Measurements from ENCODE around the gene RER1.
A peak's percentile ranks its signal among the peaks of the same experiment; 100 is the strongest.

The RER1 gene

DNA sequence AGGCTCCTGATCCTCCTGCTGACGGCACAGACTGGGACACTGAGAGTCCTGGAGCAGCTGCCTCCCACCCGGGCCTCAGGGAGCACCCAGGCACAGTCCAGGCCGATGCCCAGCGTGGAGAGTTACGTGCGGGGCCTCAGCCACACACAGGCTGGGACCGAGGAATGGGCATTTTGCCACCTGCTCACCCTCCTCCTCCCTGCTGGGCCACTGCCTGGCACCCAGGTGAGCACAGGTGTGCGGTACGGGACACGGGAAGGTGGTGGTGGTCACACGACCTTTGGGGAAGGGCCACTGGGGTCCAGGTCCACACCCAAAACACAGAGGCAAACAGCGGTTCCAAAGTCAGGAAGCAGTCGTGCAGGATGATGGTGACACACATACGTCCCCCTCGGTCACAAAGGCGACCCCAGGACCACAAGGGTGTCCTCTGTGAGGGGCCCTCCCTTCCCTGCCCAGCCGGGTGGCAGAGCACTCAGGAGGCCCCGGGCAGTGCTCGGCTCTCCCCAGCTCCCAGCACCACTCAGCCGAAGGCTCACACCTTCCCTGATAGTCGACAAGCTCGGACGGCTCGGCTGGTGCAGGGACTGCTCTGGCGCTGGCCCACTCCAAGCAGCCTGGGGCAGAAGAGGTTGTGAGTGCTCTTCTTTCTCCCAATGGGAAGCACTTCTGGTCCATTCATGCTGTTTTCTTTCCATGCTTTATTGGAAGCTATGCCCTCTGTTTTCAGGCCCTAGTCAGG is 14.5 kb upstream of the RER1 start:
- no peak for DNase-seq

DNA sequence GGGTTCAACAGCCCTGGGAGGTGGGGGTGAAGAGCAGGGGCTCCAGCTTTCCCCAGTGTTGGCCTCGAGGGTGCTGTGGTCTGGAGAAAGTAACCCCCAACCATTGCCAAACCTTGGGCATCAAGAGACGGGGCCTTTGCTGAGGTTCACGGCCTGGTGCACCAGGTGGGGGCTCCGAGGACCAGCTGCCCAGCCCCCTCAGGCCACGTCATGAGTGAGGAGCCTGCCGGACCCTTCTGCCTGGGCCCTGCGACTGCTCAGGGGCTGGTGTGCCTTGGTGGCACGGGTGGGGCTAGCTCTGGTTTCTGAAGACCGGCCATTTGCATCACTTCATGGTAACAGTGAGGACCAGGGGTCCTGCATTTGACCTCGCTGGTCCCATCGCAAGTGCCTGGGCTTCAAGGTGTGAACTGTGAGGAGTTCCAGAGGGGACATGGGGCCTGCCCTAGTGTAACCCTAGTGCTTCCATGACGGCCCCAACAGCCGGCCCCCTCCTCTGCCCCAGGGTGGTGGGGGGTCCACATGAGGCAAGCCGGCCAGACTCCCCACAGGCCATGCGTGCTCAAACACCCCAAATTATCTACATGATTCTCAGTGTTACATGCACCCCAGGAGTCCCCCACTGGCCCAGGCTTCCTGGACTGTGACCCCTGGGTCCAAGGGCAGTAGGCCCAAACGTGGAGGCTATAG is 13.7 kb upstream of the RER1 start:
- DNase-seq = no peak

DNA sequence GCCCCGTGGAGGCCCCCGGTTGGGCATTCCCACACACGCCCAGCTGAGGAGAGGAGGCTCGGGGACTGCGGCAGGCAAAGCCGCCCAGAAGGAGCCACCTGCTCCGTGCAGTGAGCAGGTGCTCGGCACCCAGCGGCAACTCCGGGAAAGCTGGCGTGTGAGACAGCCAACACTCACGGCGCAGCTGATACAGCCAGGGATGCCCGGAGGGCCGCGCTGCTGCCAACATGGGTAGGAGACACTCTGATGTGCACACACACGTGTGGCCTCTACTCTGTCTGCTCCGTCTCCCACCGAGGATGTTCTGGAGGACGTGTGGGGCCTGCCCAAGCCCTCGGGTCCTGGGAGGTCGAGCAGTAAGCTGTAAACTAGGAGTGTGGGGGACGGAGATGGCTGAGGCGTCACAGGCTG is 13.2 kb upstream of the RER1 start:
- no peak for DNase-seq

DNA sequence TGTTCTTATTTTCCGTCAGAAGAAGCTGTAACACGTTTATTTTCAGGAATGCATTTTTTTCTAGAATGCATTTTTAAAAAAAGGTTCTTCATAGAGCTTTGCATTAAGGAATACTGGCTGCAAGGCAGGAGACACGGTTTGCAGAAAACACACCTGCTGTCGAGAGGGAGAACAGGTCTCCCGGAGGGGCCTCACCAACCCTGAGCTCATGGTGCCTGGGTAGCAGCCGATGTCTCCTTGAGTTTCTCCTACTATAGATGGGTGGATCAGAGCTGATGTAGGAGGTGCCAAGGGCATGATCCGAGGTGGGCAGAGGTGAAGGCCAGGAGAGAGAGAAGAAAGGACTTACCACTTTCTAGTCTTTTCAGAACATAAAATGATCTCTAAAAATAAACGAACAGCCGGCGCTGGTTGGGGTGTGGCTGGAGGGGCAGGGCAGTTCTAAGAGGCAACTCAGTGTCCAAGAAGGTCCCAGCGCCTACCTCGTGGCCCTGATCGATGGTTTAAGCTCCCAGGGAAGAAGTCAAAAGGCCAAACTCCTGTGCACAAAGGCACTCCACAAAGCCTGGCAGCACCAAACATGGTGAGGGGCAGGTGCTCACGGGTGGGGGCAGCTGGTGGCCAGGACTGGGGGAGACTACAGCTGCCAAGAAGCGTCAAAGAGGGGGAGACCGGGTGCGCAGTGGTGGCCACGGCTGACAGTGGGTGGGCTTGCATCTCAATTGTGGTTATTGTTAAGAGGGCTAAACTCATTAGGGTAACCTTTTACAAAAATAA is 12.5 kb upstream of the RER1 start:
- DNase-seq = no peak

DNA sequence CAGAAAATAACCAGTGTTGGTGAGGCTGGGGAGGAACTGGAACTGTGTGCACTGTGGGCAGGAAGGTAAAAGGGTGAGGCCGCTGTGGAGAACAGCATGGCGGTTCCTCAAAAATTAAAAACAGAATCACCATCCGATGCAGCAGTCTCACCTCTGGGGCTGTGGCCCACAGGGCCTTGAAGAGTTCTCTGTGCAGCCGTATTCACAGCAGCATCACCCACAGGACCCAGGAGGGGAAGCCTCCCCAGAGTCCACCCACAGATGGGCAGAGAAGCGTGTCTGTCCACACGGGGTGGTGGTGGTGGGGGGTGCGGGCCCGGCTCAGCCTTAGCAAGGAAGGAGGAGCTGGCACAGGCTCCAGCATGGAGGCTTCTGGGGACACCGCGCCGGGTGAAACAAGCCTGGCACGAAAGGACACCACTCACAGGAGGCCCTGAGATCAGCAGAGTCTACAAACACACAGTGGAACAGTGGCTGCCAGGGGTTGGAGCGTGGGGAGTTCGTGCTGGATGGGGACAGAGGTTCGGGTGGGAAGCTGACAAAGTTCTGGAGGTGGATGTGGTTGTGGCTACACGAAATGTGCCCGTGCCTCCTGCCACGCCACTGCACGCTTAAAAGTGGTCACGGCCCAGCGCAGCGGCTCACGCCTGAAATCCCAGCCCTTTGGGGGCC is 11.8 kb upstream of the RER1 start:
- DNase-seq = no peak

DNA sequence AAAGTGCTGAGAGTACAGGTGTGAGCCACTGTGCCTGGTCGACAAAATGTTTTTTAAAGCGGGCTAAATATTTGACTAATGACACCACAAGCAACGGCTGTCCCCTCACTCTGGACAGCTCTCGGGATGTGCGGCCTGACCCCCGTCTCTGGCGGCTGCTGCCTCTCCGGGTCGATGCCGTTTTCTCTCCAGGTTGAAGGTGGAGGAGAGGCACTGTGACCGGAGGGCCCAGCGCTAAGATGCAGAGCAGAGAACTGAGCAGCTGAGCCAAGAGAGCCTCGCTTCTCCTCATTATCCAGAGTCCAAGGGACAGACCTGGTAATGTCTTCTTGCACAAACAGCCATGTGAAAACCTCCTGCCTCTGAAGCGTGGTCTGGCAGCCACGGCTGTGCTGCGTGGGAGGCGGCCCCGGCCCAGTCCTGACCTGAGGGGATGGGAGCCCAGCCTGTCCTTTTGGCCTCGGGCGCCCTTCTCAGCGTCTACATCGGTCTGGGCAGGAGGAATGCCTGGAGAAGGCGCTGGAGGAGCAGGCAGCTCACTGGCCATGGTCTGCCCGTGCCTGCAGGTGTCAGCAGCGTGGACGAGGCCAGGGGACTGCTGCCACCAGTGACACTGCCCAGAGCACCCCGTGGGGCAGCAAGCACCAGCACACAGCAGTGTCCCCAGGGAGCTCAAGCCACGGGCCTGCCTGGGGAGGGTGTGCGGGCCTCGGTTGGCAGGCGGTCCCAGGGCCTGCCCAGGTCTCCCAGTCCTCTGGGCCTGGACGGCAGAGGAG is 10.6 kb upstream of the RER1 start:
- no peak for DNase-seq

DNA sequence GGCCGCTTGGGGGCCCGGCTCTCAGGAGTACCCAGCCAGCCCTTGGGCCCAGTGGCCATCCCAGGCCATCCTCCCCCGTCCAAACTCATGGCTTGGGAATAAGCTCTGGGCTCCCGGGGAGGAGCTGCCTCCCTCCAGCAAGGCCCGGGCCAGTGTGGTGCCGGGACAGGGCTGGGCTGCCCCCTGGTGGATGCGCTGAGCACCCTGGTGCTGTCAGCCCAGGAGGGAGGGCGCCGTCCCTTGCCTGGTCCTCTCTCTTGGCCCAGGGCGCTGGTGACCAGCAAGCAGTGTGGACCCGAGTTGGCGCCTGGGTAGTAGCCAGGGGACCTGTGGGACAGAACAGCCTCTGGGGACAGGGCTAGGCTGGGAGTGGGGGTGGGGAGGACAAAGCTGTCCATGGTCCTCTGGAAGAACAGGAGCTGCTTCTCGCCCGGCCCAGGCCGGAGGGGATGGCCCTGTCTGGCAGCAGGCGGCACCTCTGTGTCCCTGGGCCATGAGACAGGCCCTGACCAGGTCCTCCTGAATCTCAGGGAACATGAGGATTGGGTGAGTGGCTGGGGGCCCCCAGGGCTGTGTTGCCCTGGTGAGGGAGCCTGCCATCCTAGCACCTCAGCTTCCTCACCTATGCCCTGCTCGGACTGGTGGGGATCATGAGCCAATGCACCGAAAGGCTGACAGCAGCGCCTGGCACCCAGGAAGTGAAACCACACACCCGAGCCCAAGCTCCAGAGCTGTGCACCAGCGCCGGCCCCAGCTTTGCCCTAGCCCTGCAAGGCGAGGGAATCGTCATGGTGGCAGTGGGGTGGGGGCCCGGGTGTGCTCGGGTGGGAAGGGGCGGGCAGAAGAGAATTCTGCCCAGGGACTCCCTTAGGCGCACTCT is 9.7 kb upstream of the RER1 start:
- DNase-seq = peak; percentile 50

DNA sequence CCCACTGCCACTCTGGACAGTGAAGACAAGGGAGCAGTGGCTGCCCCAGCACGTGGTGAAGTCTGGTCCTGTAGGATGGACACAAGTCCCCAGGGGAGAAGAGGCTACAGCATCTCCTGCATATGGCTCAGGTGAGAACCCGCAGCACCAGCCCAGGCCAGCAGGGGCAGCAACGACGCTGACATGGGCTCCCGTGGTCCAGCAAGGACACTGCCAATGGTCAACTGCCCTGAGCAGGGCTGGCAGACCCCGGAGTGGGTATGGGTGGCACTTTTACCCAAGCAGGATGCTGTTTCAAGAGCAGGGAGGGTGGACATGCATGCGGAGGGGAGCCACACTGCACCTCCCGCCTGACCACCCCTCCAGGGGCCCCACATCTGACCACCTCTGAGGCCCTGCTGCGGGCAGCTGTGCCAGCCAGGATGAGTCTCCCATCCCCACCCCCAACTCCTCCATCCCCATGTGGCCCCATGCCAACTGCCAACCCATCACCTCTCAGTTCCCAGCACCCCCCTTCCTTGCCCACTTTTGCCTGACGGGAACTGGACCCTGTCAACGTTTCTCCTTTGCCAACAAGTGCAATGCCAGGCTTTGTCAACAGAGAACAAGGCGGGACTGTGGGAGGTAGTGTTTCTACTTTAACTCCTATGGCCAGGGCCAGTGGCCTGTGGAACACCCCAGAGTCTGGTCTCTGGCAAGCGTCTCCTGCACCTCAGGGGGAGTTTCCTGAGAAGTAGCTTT is 8.8 kb upstream of the RER1 start:
- no peak for DNase-seq

DNA sequence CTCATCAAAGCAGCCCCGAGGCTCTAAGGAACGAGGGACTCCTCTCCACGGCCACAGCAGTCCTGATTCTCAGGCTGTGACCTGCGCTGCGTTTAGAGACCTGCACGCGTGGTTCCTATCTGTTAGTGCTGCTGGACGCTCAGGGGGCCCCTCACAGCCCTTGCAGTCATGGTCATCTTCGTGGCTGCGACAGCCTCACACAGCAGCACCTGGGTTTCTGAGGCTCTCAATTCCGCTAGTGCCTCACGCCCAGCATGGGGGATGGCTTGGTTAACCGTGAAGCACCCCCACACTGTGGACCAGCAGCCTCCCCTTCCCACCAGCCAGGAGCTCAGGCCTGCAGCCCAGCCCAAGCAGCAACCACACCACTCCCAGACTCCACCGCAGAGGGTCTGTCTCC is 8.1 kb upstream of the RER1 start:
- no peak for DNase-seq

DNA sequence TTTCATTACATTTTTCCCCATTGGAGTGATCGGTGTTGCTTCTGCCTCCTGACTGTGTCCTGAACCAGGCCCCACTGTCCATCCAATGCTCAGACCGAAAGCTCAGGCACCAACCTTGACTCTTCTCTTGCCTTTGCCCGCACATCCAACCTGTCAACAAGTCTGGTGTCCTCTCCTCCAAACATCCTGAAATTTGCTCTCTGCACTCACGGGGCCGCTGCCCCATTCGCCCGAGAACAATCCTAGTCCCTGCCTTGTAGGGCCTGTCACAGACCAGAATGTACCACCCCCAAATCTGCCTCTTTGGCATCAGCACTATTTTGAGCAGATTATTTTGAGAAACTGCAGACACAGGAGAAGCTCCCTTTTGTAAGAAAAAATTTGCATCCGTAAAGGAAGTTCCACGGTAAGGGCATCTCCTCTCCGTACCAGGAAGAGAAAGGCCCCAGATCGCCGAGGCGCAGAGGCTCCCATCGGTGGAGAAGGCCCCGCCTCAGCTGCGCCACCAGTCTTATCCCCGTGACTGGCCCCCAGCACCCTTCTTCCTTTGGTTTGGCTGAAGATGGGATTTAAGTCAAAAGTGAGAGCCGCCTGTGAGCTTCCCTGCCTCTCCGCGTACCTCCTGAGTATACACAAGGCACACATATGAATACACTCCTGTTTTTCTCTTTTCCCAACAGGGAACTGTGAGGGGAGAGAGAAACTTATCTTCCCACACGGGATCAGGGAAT is 7.3 kb upstream of the RER1 start:
- no peak for DNase-seq

DNA sequence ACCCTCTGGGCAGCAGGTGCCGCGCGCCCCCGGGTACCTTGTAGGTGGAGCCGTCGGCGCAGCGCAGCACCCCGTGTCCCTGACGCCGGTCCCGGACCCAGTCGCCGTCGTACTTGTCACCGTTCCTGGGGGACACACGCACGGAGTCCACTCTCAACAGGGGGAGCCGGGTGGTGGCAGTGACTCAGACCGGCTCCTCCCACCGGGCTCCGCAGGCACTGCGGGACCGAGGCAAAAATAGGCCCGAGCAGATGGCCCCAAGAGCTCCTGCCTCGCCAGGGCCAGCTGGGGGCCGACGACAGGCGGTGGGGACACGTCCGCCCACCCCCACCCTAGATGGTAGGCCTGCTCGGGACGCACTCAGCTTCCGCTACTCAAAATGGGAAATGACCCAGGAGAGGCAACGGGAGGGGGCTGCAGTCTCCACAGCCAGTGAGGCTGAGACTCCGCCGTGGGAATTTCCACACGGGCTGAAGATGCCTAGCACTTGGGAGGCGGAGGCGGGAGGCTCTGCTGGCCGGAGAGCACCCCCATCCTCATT is 6.6 kb upstream of the RER1 start:
- DNase-seq = no peak

DNA sequence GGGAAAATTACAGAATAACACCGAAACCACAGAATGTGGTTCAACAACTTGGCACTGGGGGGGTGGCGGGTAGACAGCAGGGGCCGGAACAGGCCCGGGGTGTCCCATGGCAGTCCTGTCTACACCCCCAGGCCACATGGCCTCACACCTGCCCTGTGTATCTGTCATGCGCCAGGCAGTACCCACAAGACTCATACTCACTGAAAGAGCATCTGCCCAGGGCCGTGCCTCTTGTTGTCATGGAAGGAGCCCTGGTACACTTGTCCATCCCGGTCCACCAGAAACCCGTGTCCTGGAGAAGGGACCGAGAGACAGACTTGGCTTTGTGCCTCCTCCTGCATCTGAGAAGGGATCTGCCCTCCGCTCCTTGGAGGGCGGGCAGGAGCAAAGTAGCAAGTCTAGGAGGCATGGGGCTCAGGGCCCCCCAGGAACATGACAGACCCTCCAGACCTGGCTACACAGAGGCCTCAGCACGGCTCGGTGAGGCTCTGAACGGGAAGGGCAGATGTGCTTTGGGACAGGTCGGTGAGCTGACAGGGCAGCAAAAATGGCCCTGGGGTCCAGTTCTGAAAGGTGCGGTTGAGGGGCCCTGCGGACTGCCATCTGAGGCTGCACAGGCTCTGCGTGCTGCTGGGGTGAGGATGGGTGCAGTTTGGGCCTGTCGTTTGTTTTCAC is 5.9 kb upstream of the RER1 start:
- no peak for DNase-seq

DNA sequence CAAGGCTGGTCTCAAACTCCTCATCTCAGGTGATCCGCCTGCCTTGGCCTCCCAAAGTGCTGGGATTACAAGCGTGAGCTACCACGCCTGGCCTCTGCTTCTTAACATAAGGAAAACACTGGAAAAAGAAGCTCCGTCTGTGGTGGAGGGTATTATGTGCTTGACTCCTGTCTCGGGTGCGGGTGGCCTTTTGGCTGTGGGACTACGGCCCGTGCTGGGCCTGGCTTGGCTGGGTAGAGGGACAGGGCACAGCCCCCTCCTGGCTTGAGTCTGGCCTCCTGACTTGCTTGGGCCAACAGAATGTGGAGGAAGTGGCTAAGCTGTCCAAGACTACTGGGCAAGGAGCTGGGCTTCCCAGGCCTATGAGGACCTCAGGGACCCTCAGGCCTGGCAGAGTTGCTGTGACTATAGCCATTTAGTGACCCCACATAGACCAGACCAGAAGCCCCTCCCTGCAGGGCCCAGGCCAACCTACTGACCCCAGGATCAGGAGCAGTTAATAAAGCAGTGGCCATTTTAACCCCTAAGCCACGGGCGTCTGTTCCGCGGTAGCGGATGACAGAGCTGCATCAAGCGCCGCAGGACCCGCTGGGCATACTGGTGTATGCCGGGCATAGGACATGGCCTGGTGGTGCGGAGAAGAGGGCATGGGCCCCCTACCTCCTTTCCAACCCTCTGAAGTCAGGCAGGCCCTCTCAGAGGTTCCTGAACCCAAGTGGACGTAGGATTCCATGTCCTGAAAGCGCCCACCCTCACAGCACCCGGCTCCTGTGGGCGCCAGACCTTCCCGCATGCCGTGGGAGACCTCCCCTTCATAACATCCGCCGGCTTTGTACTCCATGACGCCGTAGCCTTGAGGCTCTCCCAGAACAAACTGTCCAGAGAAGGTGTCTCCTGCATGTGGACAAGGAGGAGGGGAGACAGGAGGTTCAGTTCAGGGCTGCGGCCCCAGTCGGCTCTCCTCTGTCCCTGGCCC is 4.7 kb upstream of the RER1 start:
- DNase-seq = no peak

DNA sequence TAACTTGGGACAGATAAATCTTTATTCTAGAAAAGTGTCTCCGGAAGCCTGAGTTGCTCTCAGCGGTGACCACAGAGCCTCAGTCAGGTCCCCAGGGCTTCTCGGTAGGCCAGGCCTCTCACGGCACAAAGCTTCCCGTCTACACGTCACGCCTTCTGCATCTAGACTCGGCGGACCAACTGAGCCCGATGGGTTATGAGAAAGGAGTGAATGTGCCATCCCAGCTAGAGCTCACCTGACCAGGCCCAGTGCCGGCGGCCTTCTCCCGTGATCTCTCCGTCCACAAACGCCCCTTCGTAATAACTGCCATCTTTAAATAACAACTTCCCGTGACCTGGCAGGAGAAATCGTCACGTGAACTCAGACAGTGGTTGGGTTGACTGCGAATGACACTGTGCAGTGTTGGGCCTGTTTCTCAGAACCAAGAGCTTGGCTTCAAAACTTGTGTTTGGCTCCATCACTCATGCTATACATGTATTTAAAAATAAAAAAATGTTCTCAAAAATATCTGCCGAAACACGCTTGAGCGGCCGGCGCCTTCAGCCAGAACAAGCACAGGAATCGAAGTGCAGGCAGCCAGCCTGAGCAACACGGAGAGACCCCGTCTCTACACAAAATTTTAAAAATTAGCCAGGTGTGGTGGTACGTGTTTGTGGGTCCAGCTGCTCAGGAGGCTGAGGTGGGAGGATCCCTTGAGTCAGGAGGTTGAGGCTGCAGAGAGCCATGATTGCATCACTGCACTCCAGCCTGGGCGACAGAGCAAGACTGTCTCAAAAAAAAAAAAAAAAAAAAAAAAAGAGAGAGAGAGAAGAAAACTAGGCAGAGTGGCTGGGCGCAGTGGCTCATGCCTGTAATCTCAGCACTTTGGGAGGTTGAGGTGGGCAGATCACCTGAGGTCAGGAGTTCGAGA is 3.4 kb upstream of the RER1 start:
- DNase-seq = no peak

DNA sequence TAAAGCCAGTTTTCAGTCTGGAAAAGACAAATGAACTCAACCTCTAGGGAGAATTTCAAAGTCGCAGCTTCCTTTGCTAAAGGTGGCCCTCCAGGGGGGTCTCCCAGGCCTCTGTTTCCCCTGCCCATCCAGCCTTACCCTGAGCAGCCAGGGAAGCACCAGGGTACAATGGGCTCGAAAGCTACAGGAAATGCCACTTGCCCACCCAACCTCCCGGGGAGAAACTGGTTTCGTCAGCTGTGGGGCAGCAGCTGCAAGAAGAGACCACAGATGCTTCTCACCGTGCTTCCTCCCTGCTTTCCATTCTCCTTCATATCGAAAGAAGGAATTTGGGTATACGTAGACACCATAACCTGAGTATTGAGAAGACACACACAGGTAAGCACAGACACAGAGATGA is 2.0 kb upstream of the RER1 start:
- DNase-seq = no peak

DNA sequence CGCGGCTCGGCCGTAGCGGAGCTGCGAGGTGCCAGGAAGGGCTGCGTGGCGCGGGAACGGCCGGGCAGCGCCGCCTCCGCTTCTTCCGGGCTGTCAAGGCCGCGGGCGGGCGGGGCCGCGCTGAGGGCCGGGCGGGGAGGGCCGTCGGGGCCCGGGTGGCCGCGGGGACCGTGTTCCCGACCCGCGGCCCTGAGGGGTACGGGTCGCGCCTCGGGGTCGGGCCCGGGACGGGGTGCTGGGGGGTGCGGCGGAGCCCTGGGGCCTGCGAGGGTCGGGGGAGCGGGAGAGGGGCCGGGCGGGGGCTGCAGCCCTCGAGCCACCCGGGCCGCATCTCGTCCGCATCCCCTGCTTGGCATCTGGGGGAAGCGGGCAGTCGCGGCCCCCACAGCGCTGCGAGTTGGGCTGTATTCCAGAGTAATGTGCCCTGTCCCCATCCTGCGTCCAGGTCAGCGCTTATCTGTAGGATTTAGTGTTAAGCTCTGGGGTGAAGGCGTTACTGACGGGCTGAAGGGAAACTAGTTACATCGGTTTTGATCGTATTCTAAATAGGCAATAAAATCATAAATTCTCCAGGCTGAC is 379 bp downstream of the RER1 start:
- no peak for DNase-seq

All from GDM1 (cell line).